ENCODE measurements around the gene UBD.

Gene UBD

GRCh38 chr6:29527126-29527525 is 32.4 kb downstream of the UBD start:
- Histone ChIP-seq H3K36me3 (ENCODE audit: control insufficient read depth in 1 of 2, insufficient read depth in 2 of 2, low read depth in 1 of 2, low read length in 2 of 2) (no peaks in the 10 kb centered on the region), H3K18ac (ENCODE audit: low read depth in 1 of 2, low read length in 2 of 2) (no peak overlapping the region), H2BK5ac (ENCODE audit: low read depth, low read length, poor library complexity, severe bottlenecking) (no peak overlapping the region), H4K8ac (ENCODE audit: low read length) (no peak overlapping the region), H2BK15ac (ENCODE audit: low read depth, poor library complexity, severe bottlenecking) (no peak overlapping the region), H3K27ac (ENCODE audit: low read length, poor library complexity, severe bottlenecking) (no peak overlapping the region), H2AK5ac (ENCODE audit: low read length, severe bottlenecking) (no peak overlapping the region), H3K79me1 (replicated peaks; ENCODE audit: low read length, poor library complexity, severe bottlenecking) (no peaks in the 10 kb centered on the region), H3K4me2 (ENCODE audit: low read length, poor library complexity, severe bottlenecking) (no peak overlapping the region), H3K4me3 (ENCODE audit: insufficient read depth in 1 of 2, low read depth in 1 of 2, low read length in 2 of 2) (no peak overlapping the region), H3K9me3 (ENCODE audit: control insufficient read depth, low read length) (no peaks in the 10 kb centered on the region), H2AFZ (ENCODE audit: low read depth, low read length) (no peak overlapping the region), H3K4ac (ENCODE audit: low read depth in 1 of 2, low read length in 2 of 2) (no peak overlapping the region), H2BK120ac (ENCODE audit: low read depth, low read length) (no peak overlapping the region), H4K91ac (ENCODE audit: low read length) (no peak overlapping the region), H3K4me1 (ENCODE audit: control insufficient read depth, insufficient read depth, low read depth, low read length) (no peaks in the 10 kb centered on the region), H2BK12ac (ENCODE audit: low read length in 2 of 2) (no peak overlapping the region), H3K23ac (ENCODE audit: low read length in 2 of 2) (no peak overlapping the region), H3K14ac (ENCODE audit: low read length in 2 of 2) (no peak overlapping the region), H3K9ac (ENCODE audit: low read length) (no peak overlapping the region), H3K27me3 (ENCODE audit: control insufficient read depth in 1 of 2, insufficient read depth in 1 of 2, low read length in 2 of 2) (no peaks in the 10 kb centered on the region)
- 100% methylated on average over 1 of the region's 1 CpG for WGBS
- no peak for DNase-seq

- WGBS, result no CpG with 5 or more reads among the region's 1 CpG
- Histone ChIP-seq H4K8ac (ENCODE audit: low read length) (no peak overlapping the region), H3K36me3 (ENCODE audit: control insufficient read depth in 1 of 2, insufficient read depth in 2 of 2, low read depth in 1 of 2, low read length in 2 of 2) (no peaks in the 10 kb centered on the region), H2AFZ (ENCODE audit: low read depth, low read length) (no peak overlapping the region), H3K4ac (ENCODE audit: low read depth in 1 of 2, low read length in 2 of 2) (no peak overlapping the region), H3K27me3 (ENCODE audit: control insufficient read depth in 1 of 2, insufficient read depth in 1 of 2, low read length in 2 of 2) (no peaks in the 10 kb centered on the region), H3K4me1 (ENCODE audit: control insufficient read depth, insufficient read depth, low read depth, low read length) (no peaks in the 10 kb centered on the region), H3K18ac (ENCODE audit: low read depth in 1 of 2, low read length in 2 of 2) (no peak overlapping the region), H2BK5ac (ENCODE audit: low read depth, low read length, poor library complexity, severe bottlenecking) (no peak overlapping the region), H4K91ac (ENCODE audit: low read length) (no peak overlapping the region), H2AK5ac (ENCODE audit: low read length, severe bottlenecking) (no peak overlapping the region), H3K27ac (ENCODE audit: low read length, poor library complexity, severe bottlenecking) (no peak overlapping the region), H2BK12ac (ENCODE audit: low read length in 2 of 2) (no peak overlapping the region), H3K9me3 (ENCODE audit: control insufficient read depth, low read length) (no peaks in the 10 kb centered on the region), H3K4me2 (ENCODE audit: low read length, poor library complexity, severe bottlenecking) (no peak overlapping the region), H2BK15ac (ENCODE audit: low read depth, poor library complexity, severe bottlenecking) (no peak overlapping the region), H3K14ac (ENCODE audit: low read length in 2 of 2) (no peak overlapping the region), H2BK120ac (ENCODE audit: low read depth, low read length) (no peak overlapping the region), H3K79me1 (replicated peaks; ENCODE audit: low read length, poor library complexity, severe bottlenecking) (no peaks in the 10 kb centered on the region), H3K23ac (ENCODE audit: low read length in 2 of 2) (no peak overlapping the region), H3K9ac (ENCODE audit: low read length) (no peak overlapping the region), H3K4me3 (ENCODE audit: insufficient read depth in 1 of 2, low read depth in 1 of 2, low read length in 2 of 2) (no peak overlapping the region)
- DNase-seq, result no peak
Observed at GRCh38 chr6:29525311-29525639, 34.3 kb downstream of the UBD start.

GRCh38 chr6:29524444-29525310 is 34.9 kb downstream of the UBD start:
- Histone ChIP-seq H3K9me3 (ENCODE audit: control insufficient read depth, low read length) (no peaks in the 10 kb centered on the region), H2AK5ac (ENCODE audit: low read length, severe bottlenecking) (no peak overlapping the region), H3K36me3 (ENCODE audit: control insufficient read depth in 1 of 2, insufficient read depth in 2 of 2, low read depth in 1 of 2, low read length in 2 of 2) (no peaks in the 10 kb centered on the region), H4K8ac (ENCODE audit: low read length) (no peak overlapping the region), H3K4me2 (ENCODE audit: low read length, poor library complexity, severe bottlenecking) (no peak overlapping the region), H2AFZ (ENCODE audit: low read depth, low read length) (no peak overlapping the region), H4K91ac (ENCODE audit: low read length) (no peak overlapping the region), H2BK5ac (ENCODE audit: low read depth, low read length, poor library complexity, severe bottlenecking) (no peak overlapping the region), H3K27ac (ENCODE audit: low read length, poor library complexity, severe bottlenecking) (no peak overlapping the region), H3K14ac (ENCODE audit: low read length in 2 of 2) (no peak overlapping the region), H3K18ac (ENCODE audit: low read depth in 1 of 2, low read length in 2 of 2) (no peak overlapping the region), H3K4me1 (ENCODE audit: control insufficient read depth, insufficient read depth, low read depth, low read length) (no peaks in the 10 kb centered on the region), H3K27me3 (ENCODE audit: control insufficient read depth in 1 of 2, insufficient read depth in 1 of 2, low read length in 2 of 2) (no peaks in the 10 kb centered on the region), H3K4ac (ENCODE audit: low read depth in 1 of 2, low read length in 2 of 2) (no peak overlapping the region), H3K23ac (ENCODE audit: low read length in 2 of 2) (no peak overlapping the region), H2BK12ac (ENCODE audit: low read length in 2 of 2) (no peak overlapping the region), H2BK120ac (ENCODE audit: low read depth, low read length) (no peak overlapping the region), H2BK15ac (ENCODE audit: low read depth, poor library complexity, severe bottlenecking) (no peak overlapping the region), H3K79me1 (replicated peaks; ENCODE audit: low read length, poor library complexity, severe bottlenecking) (no peaks in the 10 kb centered on the region), H3K9ac (ENCODE audit: low read length) (no peak overlapping the region), H3K4me3 (ENCODE audit: insufficient read depth in 1 of 2, low read depth in 1 of 2, low read length in 2 of 2) (no peak overlapping the region)
- WGBS, result 68% methylated on average over 6 of the region's 7 CpGs
- DNase-seq, result no peak

GRCh38 chr6:29524044-29524443 is 35.5 kb downstream of the UBD start:
- H3K4ac ChIP-seq (ENCODE audit: low read depth in 1 of 2, low read length in 2 of 2), result no peak overlapping the region
- H3K4me1 ChIP-seq (ENCODE audit: control insufficient read depth, insufficient read depth, low read depth, low read length), result no peaks in the 10 kb centered on the region
- WGBS, result 100% methylated on average over 1 of the region's 2 CpGs

More at GRCh38 chr6:29524044-29524443, 35.5 kb downstream of the UBD start:
- H3K4me2 ChIP-seq (ENCODE audit: low read length, poor library complexity, severe bottlenecking), result no peak overlapping the region
- no peak overlapping the region for H3K14ac ChIP-seq (ENCODE audit: low read length in 2 of 2)
- no peak overlapping the region for H2AFZ ChIP-seq (ENCODE audit: low read depth, low read length)
- H2BK120ac ChIP-seq (ENCODE audit: low read depth, low read length), result no peak overlapping the region
- H2AK5ac ChIP-seq (ENCODE audit: low read length, severe bottlenecking), result no peak overlapping the region
- DNase-seq, result no peak
- no peaks in the 10 kb centered on the region for H3K9me3 ChIP-seq (ENCODE audit: control insufficient read depth, low read length)
- H4K91ac ChIP-seq (ENCODE audit: low read length), result no peak overlapping the region
- no peak overlapping the region for H2BK12ac ChIP-seq (ENCODE audit: low read length in 2 of 2)
- no peak overlapping the region for H2BK5ac ChIP-seq (ENCODE audit: low read depth, low read length, poor library complexity, severe bottlenecking)
- no peak overlapping the region for H2BK15ac ChIP-seq (ENCODE audit: low read depth, poor library complexity, severe bottlenecking)
- H3K27me3 ChIP-seq (ENCODE audit: control insufficient read depth in 1 of 2, insufficient read depth in 1 of 2, low read length in 2 of 2), result peaks cover 0 to 6% of the 10 kb centered on the region in 2 experiments
- no peak overlapping the region for H3K27ac ChIP-seq (ENCODE audit: low read length, poor library complexity, severe bottlenecking)
- H3K4me3 ChIP-seq (ENCODE audit: insufficient read depth in 1 of 2, low read depth in 1 of 2, low read length in 2 of 2), result no peak overlapping the region
- H3K18ac ChIP-seq (ENCODE audit: low read depth in 1 of 2, low read length in 2 of 2), result no peak overlapping the region
- H3K23ac ChIP-seq (ENCODE audit: low read length in 2 of 2), result no peak overlapping the region
- H3K36me3 ChIP-seq (ENCODE audit: control insufficient read depth in 1 of 2, insufficient read depth in 2 of 2, low read depth in 1 of 2, low read length in 2 of 2), result no peaks in the 10 kb centered on the region
- H3K79me1 ChIP-seq (replicated peaks; ENCODE audit: low read length, poor library complexity, severe bottlenecking), result no peaks in the 10 kb centered on the region
- H4K8ac ChIP-seq (ENCODE audit: low read length), result no peak overlapping the region
- H3K9ac ChIP-seq (ENCODE audit: low read length), result no peak overlapping the region
